Heart left ventricle (tissue), 16 donors: Measurements from ENCODE around the gene KCNJ2. TPM values are rescaled to one million over a fixed set of nuclear protein-coding genes. Genes with fewer than 3 reads are reported as not detected.

Source experiments
- ATAC-seq, 4 donors: fragments of 200-7000 bp; cut with Tn5 transposase; one replicate each; pipeline ENCODE4 v1.9.1; 2020 to 2022; ENCODE audit warnings: moderate library complexity in 4 of 4, mild to moderate bottlenecking in 3 of 4, moderate number of reproducible peaks in 1 of 4
- DNase-seq, 5 donors: peaks; one replicate each; pipeline ENCODE4 v3.0.0-alpha.2; 2020
- H3K27ac ChIP-seq, 12 donors: fragments of 200-600 bp; sonication (generic) in 4 of 12; one replicate each; pipeline versions ENCODE4 v1.5.0 to v1.8.0; 2016 to 2022; ENCODE audit warnings: mild to moderate bottlenecking in 2 of 12
- H3K27me3 ChIP-seq, 9 donors: fragments of 200-600 bp; sonication (generic) in 2 of 9; one replicate each; pipeline versions ENCODE4 v1.5.1 to v1.8.0; 2016 to 2022; ENCODE audit warnings: mild to moderate bottlenecking in 3 of 9
- H3K36me3 ChIP-seq, 9 donors: fragments of 200-600 bp; sonication (generic) in 2 of 9; one replicate each; pipeline versions ENCODE4 v1.5.0 to v1.8.0; 2018 to 2022; ENCODE audit warnings: mild to moderate bottlenecking in 2 of 9
- H3K4me1 ChIP-seq, 12 donors: fragments of 200-600 bp; sonication (generic) in 4 of 12; one replicate each; pipeline versions ENCODE4 v1.5.0 to v1.8.0; 2016 to 2022; ENCODE audit warnings: mild to moderate bottlenecking in 3 of 12
- H3K4me3 ChIP-seq, 12 donors: fragments of 200-600 bp; sonication (generic) in 4 of 12; one replicate each; pipeline versions ENCODE4 v1.5.0 to v1.8.0; 2017 to 2022; ENCODE audit warnings: mild to moderate bottlenecking in 9 of 12, moderate library complexity in 4 of 12
- H3K9me3 ChIP-seq, 12 donors: fragments of 200-600 bp; sonication (generic) in 4 of 12; one replicate each; pipeline versions ENCODE4 v1.5.0 to v1.8.0; 2016 to 2022; ENCODE audit warnings: mild to moderate bottlenecking in 1 of 12
- CTCF ChIP-seq, 12 donors: fragments of 200-600 bp; sonication (generic) in 4 of 12; IDR thresholded peaks; one replicate each; pipeline versions ENCODE4 v1.5.0 to v1.8.0; 2018 to 2022; ENCODE audit warnings: antibody characterized with exemption in 12 of 12, mild to moderate bottlenecking in 5 of 12
- POLR2A ChIP-seq, 2 donors: fragments of 450-650 bp; IDR thresholded peaks; one replicate each; pipeline ENCODE4 v1.6.1; 2017; ENCODE audit warnings: antibody characterized with exemption in 2 of 2, mild to moderate bottlenecking in 2 of 2, moderate library complexity in 2 of 2
- WGBS, 4 donors: extraction: QIAGEN DNeasy Blood & Tissue Kit in 2 of 4; methylation state at CpG; one replicate each; pipeline versions ENCODE4 v1.1.5 to v1.1.7; 2013 to 2018; 5-methylcytosine and 5-hydroxymethylcytosine counted together
- intact Hi-C, 10 donors: fragments of 100-400 bp; cut with DNase I; formaldehyde crosslinking; loops; one replicate each; pipeline versions ENCODE4 v1.11.1 to v1.14.2; 2022
- polyA plus RNA-seq, 2 donors: library from polyadenylated mRNA; stranded (reverse); fragments of 200-250 nt; gene quantifications; one replicate each; pipeline ENCODE4 v1.2.3, GENCODE V29; 2013
- total RNA-seq, 9 donors: library from RNA; depleted of rRNA in 2 of 9; stranded (reverse); fragments of >200 nt in 2 of 9; fragmentation: NEBNext Ultra II Directional in 3 of 9; extraction: Animal tissue kit (Norgen Biotek cat#: 25700) in 3 of 9; gene quantifications; one replicate each; pipeline versions ENCODE4 v1.1.0 to v1.2.4, GENCODE V29; 2016 to 2023
- donor health status: ischemic (EF 13 %, LVEDD 7.1; RV severe dilation, severe dysfunction).
- donor health status: healthy with polysubstance abuse.
- donor health status: DM: no; HTN: yes; CAD: no.
- donor health status: DM: no; HTN: no; CAD: no.
- donor health status: ischemic (EF 25% LVEDD 6.9; RV normal size, moderate dysfunction).
- donor health status: ischemic (EF 25% LVEDD 5.7; RV mildly dilated, moderate dysfunction).
- donor health status: healthy.
- donor health status: DM: yes; HTN: yes; CAD: no.
- donor health status: ischemic (EF 35%, LVEDD 5.7; RV mildly dilated, moderate dysfunction).
- donor health status: nonischemic (EF 11% LVEDD 7.7; RV severe dilation, severe dysfunction).
- donor health status: DM: yes; HTN: yes; CAD: no.
- donor health status: PGD.
- donor health status: ischemic (EF 29% LVEDD 5.4; RV normal size, mild dysfunction).
- donor health status: nonischemic (EF 23%, LVEDD 6.1; RV moderate dilation, normal function).

The KCNJ2 gene
- total and polyA plus RNA-seq, 11 donors: 7.1 to 60.7 (median 41.8) TPM

- H3K9me3 ChIP-seq: no peaks in the 10 kb centered on the region
- intact Hi-C loops: no loop called here
- H3K4me1 ChIP-seq: peaks cover 0 to 8% (median 0%) of the 10 kb centered on the region in 12 donors
- ATAC-seq (no peak), DNase-seq (no peak)
- H3K4me3 ChIP-seq: no peak overlapping the region
- no peaks in the 10 kb centered on the region for H3K36me3 ChIP-seq
- no peaks in the 10 kb centered on the region for H3K27me3 ChIP-seq
- WGBS, 4 donors: 95 to 96% (median 95%) methylated on average over 23 of the region's 23 CpGs
- TF ChIP-seq CTCF (IDR thresholded peaks at IDR 0.05): no peak
- TF ChIP-seq POLR2A (IDR thresholded peaks at IDR 0.05): no peak
- H3K27ac ChIP-seq: no peak overlapping the region
Measured at GRCh38 chr17:70128727-70129238, 40.5 kb upstream of the KCNJ2 start.

- TF ChIP-seq CTCF (IDR thresholded peaks at IDR 0.05) (no peak), POLR2A (IDR thresholded peaks at IDR 0.05) (no peak)
- H3K4me3 ChIP-seq: no peak overlapping the region
- no peak for ATAC-seq
- H3K27me3 ChIP-seq: no peaks in the 10 kb centered on the region
- H3K36me3 ChIP-seq: no peaks in the 10 kb centered on the region
- no peak for DNase-seq
- intact Hi-C loops: loop anchor here in 1 of 10 donors (10.0 kb wide), 1 partner anchor 55 kb away; the partner anchor contains the start of gene KCNJ16
- no peaks in the 10 kb centered on the region for H3K9me3 ChIP-seq
- H3K27ac ChIP-seq: no peak overlapping the region
- WGBS, 4 donors: 82 to 92% (median 84%) methylated on average over 3 of the region's 3 CpGs
- H3K4me1 ChIP-seq: no peaks in the 10 kb centered on the region
Measured at GRCh38 chr17:70130289-70130688, 39.0 kb upstream of the KCNJ2 start.

GRCh38 chr17:70132505-70132904, 36.8 kb upstream of the KCNJ2 start:
- no peak for DNase-seq
- Histone ChIP-seq H3K27me3 (no peaks in the 10 kb centered on the region), H3K36me3 (no peaks in the 10 kb centered on the region), H3K9me3 (no peaks in the 10 kb centered on the region), H3K4me1 (peaks cover 0 to 10% (median 5%) of the 10 kb centered on the region in 12 donors), H3K4me3 (no peak overlapping the region), H3K27ac (no peak overlapping the region)
- TF ChIP-seq POLR2A (IDR thresholded peaks at IDR 0.05) (no peak), CTCF (IDR thresholded peaks at IDR 0.05) (no peak)
- 95 to 98% (median 97%) methylated on average over 11 of the region's 11 CpGs for WGBS, 4 donors
- ATAC-seq: no peak
- intact Hi-C loops: loop anchor here in 1 of 10 donors (10.0 kb wide), 1 partner anchor 58 kb away; the partner anchor contains the start of gene KCNJ16

- H3K36me3 ChIP-seq: no peaks in the 10 kb centered on the region
- DNase-seq (no peak), ATAC-seq (no peak)
- H3K27ac ChIP-seq: no peak overlapping the region
- peaks cover 0 to 22% (median 15%) of the 10 kb centered on the region in 12 donors for H3K4me1 ChIP-seq
- 86 to 92% (median 89%) methylated on average over 8 of the region's 8 CpGs for WGBS, 4 donors
- H3K9me3 ChIP-seq: no peaks in the 10 kb centered on the region
- no peak overlapping the region for H3K4me3 ChIP-seq
- intact Hi-C loops: loop anchor here in 1 of 10 donors (10.0 kb wide), 1 partner anchor 59 kb away; the partner anchor contains the start of gene KCNJ16
- no peak for TF ChIP-seq CTCF (IDR thresholded peaks at IDR 0.05)
- no peaks in the 10 kb centered on the region for H3K27me3 ChIP-seq
Measured at GRCh38 chr17:70134042-70134441, 35.3 kb upstream of the KCNJ2 start.
